Endothelial cell of umbilical vein (primary cell): Measurements from ENCODE around the gene YBX1. TPM values are rescaled to one million over a fixed set of nuclear protein-coding genes. Genes with fewer than 3 reads are reported as not detected.

Experiments
- BruUV-seq: library from RNA; stranded (reverse); fragments of 400-500 nt; replicated peaks from 2 replicates; lab custom pipeline; 2021; lab: Mats Ljungman, UMichigan
- CTCF ChIA-PET: fragments of 300-600, 350-600 bp; sonication (Branson Sonifier 250); formaldehyde crosslinking; loops from one replicate; lab custom pipeline; 2021; ENCODE audit warnings: antibody characterized with exemption, inconsistent platforms; lab: Charles Lee
- POLR2A ChIA-PET: fragments of 300-600, 350-600 bp; sonication (Branson Sonifier 250); formaldehyde crosslinking; loops from one replicate; lab custom pipeline; 2021; ENCODE audit warnings: antibody characterized with exemption, inconsistent platforms; lab: Charles Lee
- DNase-seq: peaks from one replicate; pipeline ENCODE4 v3.0.0-alpha.2; 2011; ENCODE audit warnings: low read depth, low spot score
- FAIRE-seq: peaks from 2 replicates; lab custom pipeline; 2011; peaks lifted over from hg19 to GRCh38; lab: Jason Lieb, UNC
- H2AFZ ChIP-seq: 2 replicates; pipeline ENCODE4 v1.6.0; 2012; ENCODE audit warnings: low read depth, low read length, control low read depth, inconsistent platforms
- H3K27ac ChIP-seq: 2 replicates; pipeline ENCODE4 v1.5.1; 2011; ENCODE audit warnings: low read depth, mild to moderate bottlenecking, control low read depth, low read length, moderate library complexity; ENCODE audit not compliant: insufficient read depth
- H3K27me3 ChIP-seq, 2 experiments: 2 replicates each; pipeline versions ENCODE4 v1.6.0 to v1.6.1; 2011; ENCODE audit warnings: low read length in 2 of 2, mixed read lengths in 1 of 2; ENCODE audit not compliant: control insufficient read depth in 2 of 2, insufficient read depth in 2 of 2
- H3K36me3 ChIP-seq, 2 experiments: 2 replicates in 1 of 2; 3 replicates in 1 of 2; pipeline ENCODE4 v1.5.1; 2011; ENCODE audit warnings: low read length in 2 of 2, mild to moderate bottlenecking in 1 of 2, moderate library complexity in 1 of 2; ENCODE audit not compliant: control insufficient read depth in 2 of 2, insufficient read depth in 2 of 2; ENCODE audit errors: extremely low read depth in 1 of 2
- H3K4me1 ChIP-seq: 3 replicates; pipeline ENCODE4 v1.5.1; 2011; ENCODE audit warnings: mild to moderate bottlenecking, low read length; ENCODE audit not compliant: control insufficient read depth, insufficient read depth; ENCODE audit errors: extremely low read depth
- H3K4me2 ChIP-seq: 2 replicates; pipeline ENCODE4 v1.6.1; 2011; ENCODE audit warnings: low read length, control low read depth, mixed read lengths; ENCODE audit not compliant: insufficient read depth
- H3K4me3 ChIP-seq, 3 experiments: fragments of 200-600 bp in 1 of 3; sonication (generic), shearing (Covaris generic) in 1 of 3; replicated peaks in 1 of 3; 2 replicates each; pipeline ENCODE4 v1.5.1; 2011 to 2016; ENCODE audit warnings: control low read depth in 3 of 3, low read length in 3 of 3, mild to moderate bottlenecking in 2 of 3, inconsistent platforms in 1 of 3, low read depth in 1 of 3, moderate library complexity in 1 of 3; ENCODE audit not compliant: insufficient read depth in 1 of 3
- H3K79me2 ChIP-seq: 2 replicates; pipeline ENCODE4 v1.6.0; 2012; ENCODE audit warnings: low read length, inconsistent platforms; ENCODE audit not compliant: control insufficient read depth, insufficient read depth
- H3K9ac ChIP-seq: replicated peaks from 2 replicates; pipeline ENCODE3; 2011; ENCODE audit warnings: low read length, control low read depth; ENCODE audit not compliant: insufficient read depth; ENCODE audit errors: extremely low read depth
- H3K9me1 ChIP-seq: replicated peaks from 3 replicates; pipeline ENCODE4 v1.6.0; 2011; ENCODE audit warnings: mild to moderate bottlenecking, low read length; ENCODE audit not compliant: control insufficient read depth, insufficient read depth; ENCODE audit errors: extremely low read depth
- H3K9me3 ChIP-seq: replicated peaks from 2 replicates; pipeline ENCODE4 v1.5.1; 2012; ENCODE audit warnings: low read length, inconsistent platforms; ENCODE audit not compliant: control insufficient read depth, insufficient read depth
- H4K20me1 ChIP-seq: replicated peaks from 2 replicates; pipeline ENCODE3; 2011; ENCODE audit warnings: mild to moderate bottlenecking, low read length; ENCODE audit not compliant: control insufficient read depth, insufficient read depth; ENCODE audit errors: extremely low read depth
- EZH2 ChIP-seq: IDR thresholded peaks from 2 replicates; pipeline ENCODE4 v1.6.1; 2012; ENCODE audit warnings: borderline replicate concordance, low read depth, mild to moderate bottlenecking, moderate library complexity, low read length, inconsistent platforms; ENCODE audit not compliant: severe bottlenecking
- FOS ChIP-seq: IDR thresholded peaks from 2 replicates; pipeline ENCODE4 v1.6.1; 2011; ENCODE audit warnings: mild to moderate bottlenecking, low read length, moderate library complexity, borderline replicate concordance; ENCODE audit not compliant: insufficient read depth
- GATA2 ChIP-seq: IDR thresholded peaks from 2 replicates; pipeline ENCODE4 v1.7.0; 2011; ENCODE audit warnings: low read depth, mild to moderate bottlenecking, moderate library complexity, mixed read lengths, low read length; ENCODE audit not compliant: insufficient read length, insufficient read depth
- JUN ChIP-seq: IDR thresholded peaks from 2 replicates; pipeline ENCODE4 v1.6.1; 2011; ENCODE audit warnings: borderline replicate concordance, low read depth; ENCODE audit not compliant: insufficient read length, insufficient read depth
- MYC ChIP-seq: IDR thresholded peaks from one replicate; pipeline ENCODE4 v1.6.1; 2011; ENCODE audit warnings: mild to moderate bottlenecking, low read depth, low read length
- POLR2A ChIP-seq: IDR thresholded peaks from 2 replicates; pipeline ENCODE4 v1.6.1; 2012; ENCODE audit warnings: low read depth, mild to moderate bottlenecking, control low read depth, low read length
- POLR2AphosphoS5 ChIP-seq: IDR thresholded peaks from 2 replicates; pipeline ENCODE4 v1.6.1; 2012; ENCODE audit warnings: low read depth, mild to moderate bottlenecking, control low read depth, low read length, moderate library complexity; ENCODE audit not compliant: insufficient read depth
- dilution Hi-C: fragments of 300-500 bp; cut with MboI; formaldehyde crosslinking; loops from one replicate; pipeline ENCODE4 v1.15.0; 2019; ENCODE audit warnings: low sequenced_read_pairs; ENCODE audit not compliant: extremely low pct_ligation_motif_present
- intact Hi-C: fragments of 100-400 bp; cut with micrococcal nuclease; formaldehyde crosslinking; loops from one replicate; pipeline ENCODE4 v1.10.0; 2022
- polyA plus RNA-seq, 4 experiments: library from polyadenylated mRNA; depleted of rRNA in 3 of 4; stranded (reverse) in 3 of 4; unstranded in 1 of 4; fragments of >200 nt; gene quantifications; 2 replicates each; pipeline versions ENCODE4 v1.2.1 to v1.2.3, GENCODE V29; 2011 to 2012; ENCODE audit warnings: missing spikeins in 1 of 4
- total RNA-seq: library from RNA; stranded (reverse); gene quantifications from 2 replicates; pipeline ENCODE4 v1.2.3, GENCODE V29; 2021
- TF ChIP-seq, protein P1 (sequence below): IDR thresholded peaks from 2 replicates; pipeline ENCODE4 v1.6.1; 2011; ENCODE audit not compliant: insufficient read depth, insufficient read length
- TF ChIP-seq, protein P2 (sequence below), 2 donors: IDR thresholded peaks; 1 replicate in 1 of 2; 2 replicates in 1 of 2; pipeline ENCODE4 v1.5.1; 2011; ENCODE audit warnings: low read length in 2 of 2, mild to moderate bottlenecking in 2 of 2, moderate library complexity in 2 of 2, control low read depth in 1 of 2, inconsistent platforms in 1 of 2, low read depth in 1 of 2; ENCODE audit not compliant: insufficient read depth in 1 of 2; ENCODE audit errors: extremely low read depth in 1 of 2

Gene YBX1
- total and polyA plus RNA-seq, 2 donors (not counting 3 experiments of a cell fraction or from before 2014, with no cell fraction given): 430 to 783 TPM

DNA sequence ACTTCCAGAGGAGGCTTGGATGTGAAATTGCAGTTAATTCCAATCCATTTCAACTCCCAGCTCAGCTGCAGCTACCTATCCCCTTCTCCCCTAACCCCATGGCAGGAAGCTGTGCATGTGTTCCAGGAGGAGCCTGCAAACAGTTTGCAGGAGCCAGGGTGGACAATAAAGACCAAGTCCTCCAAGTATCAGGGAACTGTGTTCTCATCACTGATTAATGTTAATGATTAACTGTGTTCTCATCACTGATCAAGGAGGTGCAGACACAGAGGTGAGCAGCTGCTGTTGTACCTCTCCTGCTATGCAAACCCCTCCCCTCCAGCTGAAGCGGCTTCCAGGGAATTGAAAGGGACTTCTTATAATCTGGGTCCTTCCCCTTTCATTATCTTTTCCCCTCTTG lies 38.6 kb downstream of the YBX1 start:
- dilution Hi-C loops (no loop called here), intact Hi-C loops (no loop called here)
- Histone ChIP-seq H3K27ac (no peak overlapping the region), H3K4me3 (no peak overlapping the region), H4K20me1 (no peaks in the 10 kb centered on the region), H3K4me1 (no peaks in the 10 kb centered on the region), H3K9me3 (no peaks in the 10 kb centered on the region), H2AFZ (no peak overlapping the region), H3K79me2 (no peaks in the 10 kb centered on the region), H3K36me3 (no peaks in the 10 kb centered on the region), H3K27me3 (no peaks in the 10 kb centered on the region), H3K4me2 (no peak overlapping the region), H3K9ac (no peak overlapping the region), H3K9me1 (no peaks in the 10 kb centered on the region)
- ChIA-PET POLR2A (no interaction called here), CTCF (no interaction called here)
- BruUV-seq: no TSS peak
- no peak for FAIRE-seq
- DNase-seq: no peak
- no peak for TF ChIP-seq JUN
- TF ChIP-seq, protein P1, sequence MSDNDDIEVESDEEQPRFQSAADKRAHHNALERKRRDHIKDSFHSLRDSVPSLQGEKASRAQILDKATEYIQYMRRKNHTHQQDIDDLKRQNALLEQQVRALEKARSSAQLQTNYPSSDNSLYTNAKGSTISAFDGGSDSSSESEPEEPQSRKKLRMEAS: no peak
- TF ChIP-seq POLR2AphosphoS5: no peak
- TF ChIP-seq, protein P2, sequence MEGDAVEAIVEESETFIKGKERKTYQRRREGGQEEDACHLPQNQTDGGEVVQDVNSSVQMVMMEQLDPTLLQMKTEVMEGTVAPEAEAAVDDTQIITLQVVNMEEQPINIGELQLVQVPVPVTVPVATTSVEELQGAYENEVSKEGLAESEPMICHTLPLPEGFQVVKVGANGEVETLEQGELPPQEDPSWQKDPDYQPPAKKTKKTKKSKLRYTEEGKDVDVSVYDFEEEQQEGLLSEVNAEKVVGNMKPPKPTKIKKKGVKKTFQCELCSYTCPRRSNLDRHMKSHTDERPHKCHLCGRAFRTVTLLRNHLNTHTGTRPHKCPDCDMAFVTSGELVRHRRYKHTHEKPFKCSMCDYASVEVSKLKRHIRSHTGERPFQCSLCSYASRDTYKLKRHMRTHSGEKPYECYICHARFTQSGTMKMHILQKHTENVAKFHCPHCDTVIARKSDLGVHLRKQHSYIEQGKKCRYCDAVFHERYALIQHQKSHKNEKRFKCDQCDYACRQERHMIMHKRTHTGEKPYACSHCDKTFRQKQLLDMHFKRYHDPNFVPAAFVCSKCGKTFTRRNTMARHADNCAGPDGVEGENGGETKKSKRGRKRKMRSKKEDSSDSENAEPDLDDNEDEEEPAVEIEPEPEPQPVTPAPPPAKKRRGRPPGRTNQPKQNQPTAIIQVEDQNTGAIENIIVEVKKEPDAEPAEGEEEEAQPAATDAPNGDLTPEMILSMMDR (IDR thresholded peaks at IDR 0.05; ENCODE audit: extremely low read depth in 1 of 2, insufficient read depth in 1 of 2, low read depth in 1 of 2, low read length in 2 of 2): no peak
- TF ChIP-seq MYC: no peak
- TF ChIP-seq POLR2A: no peak
- no peak for TF ChIP-seq GATA2
- TF ChIP-seq FOS: no peak
- TF ChIP-seq EZH2: no peak
